ENCODE data around the gene RPGR.

The RPGR gene

DNA sequence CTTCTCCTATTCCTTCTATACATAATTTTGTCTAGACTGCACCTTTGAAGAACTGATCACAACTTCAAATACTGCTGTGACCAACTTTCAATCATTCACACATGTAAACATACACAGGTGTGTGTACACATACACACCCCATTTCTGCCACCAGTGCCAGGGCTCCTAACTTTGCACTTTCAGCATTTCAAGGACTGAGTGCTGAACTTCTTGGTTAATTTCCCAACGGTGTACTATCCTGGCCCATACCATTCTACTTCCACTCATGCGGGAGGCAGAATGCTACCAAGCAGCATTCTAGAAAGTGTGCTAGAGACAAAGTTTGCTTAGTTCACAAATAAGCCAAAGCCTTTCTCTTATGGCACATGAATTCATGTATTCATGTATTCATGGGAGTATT is 51.2 kb downstream of the RPGR start:
- Histone ChIP-seq H3K27me3 (ENCODE audit: insufficient read depth, low read depth) (no peaks in the 10 kb centered on the region), H3K27ac (no peak overlapping the region), H3K4me2 (no peak overlapping the region), H3K36me3 (ENCODE audit: insufficient read depth) (no peaks in the 10 kb centered on the region), H3K4me1 (ENCODE audit: low read depth, poor library complexity, severe bottlenecking) (peaks cover 6% of the 10 kb centered on the region), H3K9ac (no peak overlapping the region), H3K79me2 (ENCODE audit: insufficient read depth, low read depth) (no peaks in the 10 kb centered on the region), H3K4me3 (IDR thresholded peaks at IDR 0.05; ENCODE audit: insufficient read depth, low read depth, low read length) (no peak overlapping the region), H2AFZ (ENCODE audit: low read depth) (no peak overlapping the region), H4K20me1 (ENCODE audit: insufficient read depth) (no peaks in the 10 kb centered on the region)
- TF ChIP-seq, protein P1, sequence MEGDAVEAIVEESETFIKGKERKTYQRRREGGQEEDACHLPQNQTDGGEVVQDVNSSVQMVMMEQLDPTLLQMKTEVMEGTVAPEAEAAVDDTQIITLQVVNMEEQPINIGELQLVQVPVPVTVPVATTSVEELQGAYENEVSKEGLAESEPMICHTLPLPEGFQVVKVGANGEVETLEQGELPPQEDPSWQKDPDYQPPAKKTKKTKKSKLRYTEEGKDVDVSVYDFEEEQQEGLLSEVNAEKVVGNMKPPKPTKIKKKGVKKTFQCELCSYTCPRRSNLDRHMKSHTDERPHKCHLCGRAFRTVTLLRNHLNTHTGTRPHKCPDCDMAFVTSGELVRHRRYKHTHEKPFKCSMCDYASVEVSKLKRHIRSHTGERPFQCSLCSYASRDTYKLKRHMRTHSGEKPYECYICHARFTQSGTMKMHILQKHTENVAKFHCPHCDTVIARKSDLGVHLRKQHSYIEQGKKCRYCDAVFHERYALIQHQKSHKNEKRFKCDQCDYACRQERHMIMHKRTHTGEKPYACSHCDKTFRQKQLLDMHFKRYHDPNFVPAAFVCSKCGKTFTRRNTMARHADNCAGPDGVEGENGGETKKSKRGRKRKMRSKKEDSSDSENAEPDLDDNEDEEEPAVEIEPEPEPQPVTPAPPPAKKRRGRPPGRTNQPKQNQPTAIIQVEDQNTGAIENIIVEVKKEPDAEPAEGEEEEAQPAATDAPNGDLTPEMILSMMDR (conservative IDR thresholded peaks at IDR 0.05; ENCODE audit: low read depth, low read length) = no peak

DNA sequence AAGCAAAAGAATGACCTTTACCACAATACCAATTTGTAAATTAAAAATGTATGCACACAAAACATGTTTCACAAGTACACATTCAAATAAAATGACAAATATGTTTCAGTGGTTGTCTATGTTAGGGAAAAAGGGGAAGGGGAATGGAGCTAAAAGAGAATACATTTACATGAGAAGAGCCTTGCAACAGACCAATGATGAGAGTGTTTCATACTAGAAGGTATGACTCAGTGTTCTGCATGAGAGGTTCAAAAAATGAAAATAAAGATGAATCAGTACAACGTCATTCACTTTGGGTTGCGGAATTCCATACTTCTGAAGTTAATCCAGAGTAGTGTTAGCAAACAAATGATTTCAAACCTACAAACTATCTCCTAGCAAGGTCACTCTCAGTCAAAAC is 51.7 kb downstream of the RPGR start:
- TF ChIP-seq, protein P1 (conservative IDR thresholded peaks at IDR 0.05; ENCODE audit: low read depth, low read length) = no peak
- H4K20me1 ChIP-seq (ENCODE audit: insufficient read depth) = no peaks in the 10 kb centered on the region
- no peak overlapping the region for H3K9ac ChIP-seq
- no peak overlapping the region for H3K4me3 ChIP-seq (IDR thresholded peaks at IDR 0.05; ENCODE audit: insufficient read depth, low read depth, low read length)
- H3K4me1 ChIP-seq (ENCODE audit: low read depth, poor library complexity, severe bottlenecking) = peaks cover 11% of the 10 kb centered on the region
- H3K27ac ChIP-seq = no peak overlapping the region
- no peak overlapping the region for H2AFZ ChIP-seq (ENCODE audit: low read depth)
- H3K27me3 ChIP-seq (ENCODE audit: insufficient read depth, low read depth) = no peaks in the 10 kb centered on the region
- no peaks in the 10 kb centered on the region for H3K79me2 ChIP-seq (ENCODE audit: insufficient read depth, low read depth)
- H3K36me3 ChIP-seq (ENCODE audit: insufficient read depth) = no peaks in the 10 kb centered on the region
- no peak overlapping the region for H3K4me2 ChIP-seq

DNA sequence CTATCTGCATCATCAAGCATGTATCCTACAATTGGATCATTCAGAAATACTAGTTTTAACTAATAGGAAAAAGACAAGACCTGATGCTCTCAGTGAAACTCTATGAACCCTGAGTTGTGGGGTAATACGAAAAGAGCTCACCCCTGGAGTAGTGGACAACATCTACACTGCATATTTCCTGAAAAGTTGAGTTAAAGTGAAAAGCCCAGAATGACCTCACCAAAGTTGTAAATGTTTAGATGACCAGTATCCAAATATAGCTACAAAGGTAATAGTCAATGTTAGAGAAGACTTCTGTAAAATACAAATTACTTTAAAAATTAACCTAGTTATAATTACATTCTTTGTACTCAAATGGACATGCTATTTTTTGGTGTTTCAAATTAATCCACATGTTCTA is 53.9 kb downstream of the RPGR start:
- Histone ChIP-seq H3K4me3 (IDR thresholded peaks at IDR 0.05; ENCODE audit: insufficient read depth, low read depth, low read length) (no peak overlapping the region), H2AFZ (ENCODE audit: low read depth) (no peak overlapping the region), H4K20me1 (ENCODE audit: insufficient read depth) (no peaks in the 10 kb centered on the region), H3K4me1 (ENCODE audit: low read depth, poor library complexity, severe bottlenecking) (peaks cover 12% of the 10 kb centered on the region), H3K79me2 (ENCODE audit: insufficient read depth, low read depth) (no peaks in the 10 kb centered on the region), H3K36me3 (ENCODE audit: insufficient read depth) (no peaks in the 10 kb centered on the region), H3K27ac (no peak overlapping the region), H3K9ac (no peak overlapping the region), H3K4me2 (no peak overlapping the region), H3K27me3 (ENCODE audit: insufficient read depth, low read depth) (no peaks in the 10 kb centered on the region)
- TF ChIP-seq, protein P1 (conservative IDR thresholded peaks at IDR 0.05; ENCODE audit: low read depth, low read length) = no peak

DNA sequence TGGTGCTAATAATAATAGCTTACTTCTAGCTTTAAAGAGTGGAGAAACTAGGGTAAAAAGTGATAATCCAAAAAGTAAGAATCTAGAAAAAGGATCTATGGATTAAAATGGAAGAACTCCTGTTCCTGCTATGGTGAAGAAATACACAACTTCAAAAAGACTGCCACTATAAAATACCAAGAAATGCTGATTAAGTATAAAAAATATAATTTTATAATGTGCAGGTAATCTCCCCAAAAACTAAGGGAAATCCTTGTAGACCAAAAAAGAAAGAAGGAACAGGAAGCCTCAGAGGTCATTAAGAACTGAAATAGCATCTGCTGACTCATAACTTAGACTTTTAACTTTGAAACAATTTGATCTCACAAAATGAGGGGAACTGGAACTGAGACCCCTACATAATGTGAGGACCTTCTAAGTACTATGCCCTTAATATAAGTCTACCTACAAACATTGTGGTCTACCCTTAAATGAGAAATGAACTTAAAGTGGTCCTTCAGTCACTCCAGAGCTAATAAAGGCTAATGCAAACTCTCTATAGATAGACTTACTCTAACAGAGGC is 56.1 kb downstream of the RPGR start:
- H3K4me1 ChIP-seq (ENCODE audit: low read depth, poor library complexity, severe bottlenecking) = peaks cover 12% of the 10 kb centered on the region
- 0 out of 2 replicates have a peak overlapping the region, but pooled peaks have one; percentile 21 for H3K4me2 ChIP-seq
- H3K79me2 ChIP-seq (ENCODE audit: insufficient read depth, low read depth) = no peaks in the 10 kb centered on the region
- no peak overlapping the region for H3K9ac ChIP-seq
- H2AFZ ChIP-seq (ENCODE audit: low read depth) = no peak overlapping the region
- no peak overlapping the region for H3K27ac ChIP-seq
- H3K27me3 ChIP-seq (ENCODE audit: insufficient read depth, low read depth) = no peaks in the 10 kb centered on the region
- no peaks in the 10 kb centered on the region for H4K20me1 ChIP-seq (ENCODE audit: insufficient read depth)
- TF ChIP-seq, protein P1 (conservative IDR thresholded peaks at IDR 0.05; ENCODE audit: low read depth, low read length) = no peak
- no peak overlapping the region for H3K4me3 ChIP-seq (IDR thresholded peaks at IDR 0.05; ENCODE audit: insufficient read depth, low read depth, low read length)
- no peaks in the 10 kb centered on the region for H3K36me3 ChIP-seq (ENCODE audit: insufficient read depth)

Data from KMS-11 (cell line).